Colon (tissue), 2 donors: Measurements from ENCODE around the gene NLRX1.
"Not testable (repeated sequence)": the region's sequence is repeated elsewhere in the genome, so short reads cannot be mapped to it uniquely, and the experiment has no call there.

Source experiments
- FAIRE-seq: peaks from 2 replicates; lab custom pipeline; 2012; peaks lifted over from hg19 to GRCh38; lab: Jason Lieb, UNC
- donor health status: control.
- donor health status: control.

The NLRX1 gene

DNA sequence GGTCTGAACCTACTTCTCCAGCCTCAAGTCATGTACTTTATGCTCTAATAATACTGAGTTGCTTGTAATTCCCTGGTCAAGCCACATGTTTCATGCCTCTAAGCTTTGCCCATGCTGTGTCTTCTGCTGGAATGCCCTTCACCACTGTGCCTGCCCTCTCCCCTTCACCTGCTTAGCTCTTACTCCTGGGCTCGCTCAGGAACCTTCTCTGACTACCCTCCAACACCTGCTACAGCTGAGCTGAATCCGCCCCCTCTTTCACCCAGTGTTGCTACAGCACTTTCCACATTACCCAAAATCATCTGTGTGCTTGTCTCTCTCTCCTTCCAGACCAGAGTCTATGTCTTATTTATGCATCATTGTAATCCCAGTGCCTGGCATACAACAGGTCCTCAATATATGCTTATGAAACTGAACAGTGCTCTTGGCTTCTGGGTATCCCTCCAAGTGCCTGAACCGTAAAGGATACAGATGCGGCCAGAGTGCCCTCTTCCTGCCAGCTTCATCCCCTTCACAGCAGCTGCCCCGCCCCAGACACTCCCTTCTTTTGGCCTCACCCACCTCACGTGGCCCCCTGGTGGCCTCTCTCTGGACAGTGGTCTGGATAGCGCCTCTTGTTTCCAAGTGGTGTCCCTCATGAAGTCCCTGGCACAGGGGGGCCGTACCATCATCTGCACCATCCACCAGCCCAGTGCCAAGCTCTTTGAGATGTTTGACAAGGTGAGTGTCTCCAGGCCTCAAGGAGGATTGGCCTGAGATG lies 12.6 kb upstream of the NLRX1 start:
- no peak for FAIRE-seq

DNA sequence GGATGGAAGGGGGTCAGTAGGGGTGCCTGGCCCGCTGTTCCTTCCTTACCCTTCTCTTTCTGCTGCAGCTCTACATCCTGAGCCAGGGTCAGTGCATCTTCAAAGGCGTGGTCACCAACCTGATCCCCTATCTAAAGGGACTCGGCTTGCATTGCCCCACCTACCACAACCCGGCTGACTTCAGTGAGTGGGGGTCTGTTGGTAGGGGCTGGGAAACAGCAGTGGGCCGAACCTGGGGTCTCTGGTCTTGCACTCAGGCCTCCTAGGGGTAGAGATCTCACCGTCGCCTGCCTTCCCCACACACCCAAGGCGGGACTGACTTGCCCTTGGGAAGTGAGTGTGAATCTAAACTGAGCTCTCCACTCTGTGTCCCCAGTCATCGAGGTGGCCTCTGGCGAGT lies 12.0 kb upstream of the NLRX1 start:
- no peak for FAIRE-seq

DNA sequence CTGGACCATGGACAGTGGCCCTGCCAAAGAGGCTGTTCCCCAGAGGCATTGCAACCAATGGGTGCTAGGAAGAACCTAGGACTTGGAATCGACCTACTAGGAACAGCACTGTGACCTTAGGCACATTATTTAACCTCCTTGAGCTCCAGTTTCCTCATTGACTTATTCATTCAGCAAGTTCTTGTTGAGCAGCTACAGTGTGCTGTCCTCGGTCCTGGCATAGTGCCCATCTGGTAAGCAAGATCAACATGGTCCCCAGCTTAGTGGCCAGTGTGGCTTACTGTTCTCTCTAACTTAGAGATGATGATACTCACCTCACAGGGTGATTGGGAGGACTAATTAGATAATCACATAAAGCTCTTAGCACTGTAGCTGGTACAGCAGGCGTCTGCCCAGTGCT lies 11.5 kb upstream of the NLRX1 start:
- no peak for FAIRE-seq

DNA sequence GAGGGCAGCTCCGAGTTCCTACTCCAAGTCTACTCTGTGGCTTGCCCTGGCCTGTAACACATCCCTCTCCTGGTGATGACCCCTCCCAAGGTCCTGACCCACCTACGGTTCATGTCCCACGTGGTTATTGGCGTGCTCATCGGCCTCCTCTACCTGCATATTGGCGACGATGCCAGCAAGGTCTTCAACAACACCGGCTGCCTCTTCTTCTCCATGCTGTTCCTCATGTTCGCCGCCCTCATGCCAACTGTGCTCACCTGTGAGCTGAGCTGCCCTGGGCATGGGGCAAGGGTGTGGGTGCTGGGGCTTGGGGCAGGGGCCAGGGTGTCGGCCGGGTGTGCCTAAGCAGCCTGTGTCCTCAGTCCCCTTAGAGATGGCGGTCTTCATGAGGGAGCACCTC lies 10.1 kb upstream of the NLRX1 start:
- no peak for FAIRE-seq

DNA sequence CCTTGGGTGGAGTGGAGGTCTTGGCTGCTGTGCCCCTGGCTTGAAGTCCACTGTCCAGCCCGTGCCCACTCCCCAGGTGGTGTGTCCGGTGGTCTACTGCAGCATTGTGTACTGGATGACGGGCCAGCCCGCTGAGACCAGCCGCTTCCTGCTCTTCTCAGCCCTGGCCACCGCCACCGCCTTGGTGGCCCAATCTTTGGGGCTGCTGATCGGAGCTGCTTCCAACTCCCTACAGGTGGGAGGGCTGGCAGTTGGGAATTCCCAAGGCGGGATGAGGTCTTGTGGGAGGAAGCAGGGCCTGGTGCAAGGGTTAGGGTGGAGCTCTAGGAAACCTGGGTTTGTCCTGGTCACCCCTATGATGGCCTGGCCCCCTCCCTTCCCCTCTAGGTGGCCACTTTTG lies 8.4 kb upstream of the NLRX1 start:
- no peak for FAIRE-seq

DNA sequence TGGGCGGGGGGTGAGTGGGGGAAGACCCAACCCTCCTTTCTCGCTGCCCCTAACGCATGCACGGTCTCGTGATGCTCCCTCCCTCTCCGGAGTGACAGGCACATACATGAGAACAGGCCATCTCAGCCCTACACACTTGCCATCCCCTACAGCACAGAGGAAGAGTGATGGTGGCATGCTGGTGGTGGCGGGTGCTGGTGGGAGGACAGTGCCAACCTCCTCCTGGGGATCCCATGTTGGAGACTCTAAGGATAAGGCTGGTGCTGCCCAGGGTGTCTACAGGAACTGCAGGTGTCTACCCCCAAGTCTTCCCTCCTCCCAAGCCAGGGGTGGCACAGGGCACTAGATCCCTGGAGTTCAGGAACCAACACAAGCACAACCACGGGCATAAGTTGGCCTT lies 6.7 kb upstream of the NLRX1 start:
- no peak for FAIRE-seq

DNA sequence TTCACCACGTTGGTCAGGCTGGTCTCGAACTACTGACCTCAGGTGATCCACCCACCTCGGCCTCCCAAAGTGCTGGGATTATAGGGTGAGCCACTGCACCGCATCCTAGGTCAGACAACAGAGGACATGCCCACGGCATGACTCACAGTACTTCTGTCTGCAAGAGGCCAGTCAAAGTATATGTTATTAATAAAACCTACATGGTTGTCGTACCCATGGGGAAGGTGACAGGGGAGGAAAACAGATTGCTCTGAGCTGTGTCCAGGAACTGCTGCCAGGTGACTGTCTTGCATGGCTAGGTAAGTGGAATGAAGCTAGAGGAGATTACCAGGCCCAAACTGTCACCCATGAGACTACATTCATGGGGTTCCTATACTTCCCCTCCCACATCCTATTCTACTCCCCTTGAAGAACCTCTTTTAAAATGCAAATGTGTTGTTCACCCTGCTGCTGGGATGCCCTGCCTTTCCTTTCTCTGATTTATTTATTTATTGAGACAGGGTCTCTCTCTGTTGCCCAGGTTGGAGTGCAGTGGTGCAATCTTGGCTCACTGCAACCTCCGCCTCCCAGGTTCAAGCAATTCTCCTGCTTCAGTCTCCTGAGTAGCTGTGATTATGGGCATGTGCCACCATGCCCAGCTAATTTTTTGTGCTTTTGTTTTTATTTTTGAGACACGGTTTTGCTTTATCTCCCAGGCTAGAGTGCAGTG lies 2.0 kb upstream of the NLRX1 start:
- FAIRE-seq = no peak

DNA sequence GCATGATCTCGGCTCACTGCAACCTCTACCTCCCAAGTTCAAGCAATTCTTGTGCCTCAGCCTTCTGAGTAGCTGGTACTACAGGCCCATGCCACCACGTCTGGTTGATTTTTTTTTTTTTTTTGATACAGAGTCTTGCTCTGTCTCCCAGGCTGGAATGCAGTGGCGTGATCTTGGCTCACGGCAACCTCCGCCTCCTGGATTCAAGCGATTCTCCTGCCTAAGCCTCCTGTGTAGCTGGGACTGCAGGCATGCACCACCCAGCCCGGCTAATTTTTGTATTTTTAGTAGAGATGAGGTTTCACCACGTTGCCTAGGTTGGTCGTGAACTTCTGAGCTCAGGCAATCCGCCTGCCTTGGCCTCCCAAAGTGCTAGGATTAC lies 1.5 kb upstream of the NLRX1 start:
- not testable (repeated sequence) for FAIRE-seq

DNA sequence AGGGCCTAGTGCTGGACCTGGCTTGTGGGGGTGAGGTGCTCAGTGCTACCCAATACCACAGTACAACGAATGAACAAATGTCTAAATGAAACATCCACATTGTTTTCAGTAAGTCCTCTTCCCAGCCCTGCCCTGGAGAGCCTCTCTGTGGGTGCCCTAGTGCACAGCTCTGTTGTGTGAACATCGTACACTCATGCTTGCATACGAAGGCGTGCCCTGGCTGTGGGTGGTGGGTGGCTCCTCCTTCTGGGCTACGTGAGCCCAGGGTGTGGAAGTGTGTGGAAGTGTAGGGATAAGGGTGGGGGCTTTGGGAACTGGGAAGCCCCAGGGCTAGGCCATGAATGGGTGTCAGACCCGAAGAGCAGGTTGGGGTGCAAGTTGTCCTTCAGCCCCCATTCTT lies 592 bp upstream of the NLRX1 start:
- FAIRE-seq = no peak

DNA sequence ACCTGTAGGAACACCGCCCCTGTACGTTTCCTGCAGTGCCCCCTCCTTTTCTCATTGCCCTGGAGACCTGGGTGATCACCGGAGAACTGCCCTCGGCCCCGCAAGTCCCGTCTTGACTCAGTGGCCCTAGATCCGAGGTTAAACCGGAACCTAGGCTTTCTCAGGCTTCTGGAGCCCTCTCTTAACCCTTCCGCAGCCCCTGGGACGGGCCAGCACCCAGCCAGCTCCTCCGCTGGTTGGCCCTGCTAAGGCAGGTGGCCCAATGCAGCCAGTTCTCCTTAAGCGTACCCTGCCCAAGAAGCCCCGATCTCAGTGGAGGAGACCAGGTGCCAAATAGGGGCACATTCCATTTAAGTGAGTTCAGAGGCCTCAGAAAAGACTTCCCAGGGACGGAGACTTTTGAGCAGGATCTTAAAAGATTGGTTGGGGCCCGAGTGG lies 776 bp downstream of the NLRX1 start:
- no peak for FAIRE-seq

DNA sequence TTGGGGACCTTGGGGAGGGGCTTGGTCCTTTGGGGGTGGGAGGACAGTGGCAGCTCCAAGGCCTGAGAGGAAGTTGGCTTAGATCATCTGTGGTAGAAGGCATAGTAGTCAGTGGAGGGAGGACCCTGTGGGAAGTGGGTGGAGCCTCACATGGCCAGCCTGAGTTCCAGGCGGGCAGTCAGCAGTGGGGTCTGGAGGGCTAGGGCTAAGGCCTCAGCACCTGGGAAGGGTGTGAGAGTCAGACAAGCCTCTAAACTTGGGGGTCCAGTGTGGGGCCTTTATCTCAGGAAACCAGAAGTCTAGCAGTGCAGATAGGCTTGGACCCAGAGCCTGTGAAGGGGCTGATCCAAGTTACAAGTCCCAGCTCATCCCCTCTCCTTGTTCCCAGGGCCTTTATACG lies 4.0 kb downstream of the NLRX1 start:
- no peak for FAIRE-seq

DNA sequence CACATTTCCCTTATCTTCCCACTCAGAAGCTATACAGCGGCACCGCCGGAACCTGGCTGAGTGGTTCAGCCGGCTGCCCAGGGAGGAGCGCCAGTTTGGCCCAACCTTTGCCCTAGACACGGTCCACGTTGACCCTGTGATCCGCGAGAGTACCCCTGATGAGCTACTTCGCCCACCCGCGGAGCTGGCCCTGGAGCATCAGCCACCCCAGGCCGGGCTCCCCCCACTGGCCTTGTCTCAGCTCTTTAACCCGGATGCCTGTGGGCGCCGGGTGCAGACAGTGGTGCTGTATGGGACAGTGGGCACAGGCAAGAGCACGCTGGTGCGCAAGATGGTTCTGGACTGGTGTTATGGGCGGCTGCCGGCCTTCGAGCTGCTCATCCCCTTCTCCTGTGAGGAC lies 4.9 kb downstream of the NLRX1 start:
- FAIRE-seq = no peak

DNA sequence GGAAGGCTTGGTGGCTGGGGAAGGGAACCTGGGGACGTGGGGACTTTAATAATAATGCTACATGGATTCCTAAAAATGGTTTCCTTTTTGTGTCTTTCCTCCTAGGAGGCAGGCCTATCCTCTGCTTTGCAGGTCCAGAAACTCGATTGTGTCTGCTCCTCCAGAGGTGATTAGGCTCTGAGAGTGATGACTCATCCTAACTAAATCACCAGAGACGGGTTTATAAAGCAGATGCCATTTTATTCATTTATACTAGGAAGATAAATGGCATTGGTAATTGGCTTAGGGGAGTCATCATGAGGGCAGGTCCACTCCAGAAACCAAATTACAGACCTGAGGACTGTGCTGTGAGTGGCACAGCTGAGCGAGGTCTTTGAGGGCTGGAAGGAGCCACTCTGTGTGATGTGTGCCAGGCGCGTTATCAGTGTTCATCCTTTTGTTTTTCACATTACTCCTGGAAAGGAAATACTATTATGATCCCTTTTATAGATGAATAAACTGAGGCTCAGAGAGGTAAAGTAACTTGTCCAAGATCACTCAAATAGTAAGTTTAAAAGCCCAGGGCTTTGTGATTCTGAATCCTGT lies 7.1 kb downstream of the NLRX1 start:
- no peak for FAIRE-seq

DNA sequence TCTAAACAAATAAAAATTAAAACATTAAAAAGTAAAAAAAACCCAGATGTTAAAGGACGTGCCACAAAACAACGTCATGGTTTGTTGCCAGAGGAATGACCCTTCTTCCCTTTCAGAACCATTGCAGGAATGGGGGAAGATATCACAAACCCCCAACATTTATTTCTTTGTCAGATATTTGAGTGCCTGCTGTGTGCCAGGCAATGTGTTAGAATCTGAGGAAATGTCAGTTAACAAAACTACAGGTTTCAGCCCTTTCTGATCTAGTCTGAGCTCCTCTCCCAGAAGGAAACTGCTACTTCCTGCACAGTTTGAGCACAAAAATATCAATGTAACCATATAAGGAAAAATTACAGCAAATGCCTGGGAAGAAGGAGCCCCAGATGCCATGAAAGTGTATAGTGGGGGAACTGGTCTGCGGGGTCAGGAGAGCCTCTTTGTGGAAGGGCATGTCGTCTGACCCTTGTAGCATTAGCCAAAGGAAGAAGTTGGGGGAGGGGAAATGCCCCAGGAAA lies 9.7 kb downstream of the NLRX1 start:
- no peak for FAIRE-seq

DNA sequence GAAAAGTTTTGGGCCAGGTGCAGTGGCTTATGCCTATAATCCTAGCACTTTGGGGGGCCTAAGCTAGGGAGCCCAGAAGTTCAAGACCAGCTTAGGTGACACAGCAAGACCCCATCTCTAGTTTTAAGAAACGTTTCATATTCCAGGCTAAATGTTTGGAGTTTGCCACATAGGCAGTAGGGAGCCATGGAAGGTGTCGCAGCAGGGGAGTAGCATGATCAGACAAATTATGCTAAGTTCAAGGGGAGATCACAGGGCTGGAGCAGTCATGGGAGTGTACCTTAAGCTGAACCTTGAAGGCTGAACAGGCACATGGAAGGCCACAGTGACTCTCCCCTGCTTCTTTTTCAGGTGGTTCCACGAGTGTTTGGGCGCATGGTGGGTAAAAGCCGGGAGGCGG lies 10.8 kb downstream of the NLRX1 start:
- FAIRE-seq = no peak

DNA sequence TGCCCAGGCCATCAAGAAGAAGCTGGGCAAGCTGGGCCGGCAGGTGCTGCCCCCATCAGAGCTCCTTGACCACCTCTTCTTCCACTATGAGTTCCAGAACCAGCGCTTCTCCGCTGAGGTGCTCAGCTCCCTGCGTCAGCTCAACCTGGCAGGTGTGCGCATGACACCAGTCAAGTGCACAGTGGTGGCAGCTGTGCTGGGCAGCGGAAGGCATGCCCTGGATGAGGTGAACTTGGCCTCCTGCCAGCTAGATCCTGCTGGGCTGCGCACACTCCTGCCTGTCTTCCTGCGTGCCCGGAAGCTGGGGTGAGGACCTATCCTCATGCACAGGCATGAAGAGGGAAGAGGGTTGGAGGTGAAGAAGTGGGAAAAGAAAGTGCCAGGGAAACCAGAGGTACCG lies 11.5 kb downstream of the NLRX1 start:
- no peak for FAIRE-seq

DNA sequence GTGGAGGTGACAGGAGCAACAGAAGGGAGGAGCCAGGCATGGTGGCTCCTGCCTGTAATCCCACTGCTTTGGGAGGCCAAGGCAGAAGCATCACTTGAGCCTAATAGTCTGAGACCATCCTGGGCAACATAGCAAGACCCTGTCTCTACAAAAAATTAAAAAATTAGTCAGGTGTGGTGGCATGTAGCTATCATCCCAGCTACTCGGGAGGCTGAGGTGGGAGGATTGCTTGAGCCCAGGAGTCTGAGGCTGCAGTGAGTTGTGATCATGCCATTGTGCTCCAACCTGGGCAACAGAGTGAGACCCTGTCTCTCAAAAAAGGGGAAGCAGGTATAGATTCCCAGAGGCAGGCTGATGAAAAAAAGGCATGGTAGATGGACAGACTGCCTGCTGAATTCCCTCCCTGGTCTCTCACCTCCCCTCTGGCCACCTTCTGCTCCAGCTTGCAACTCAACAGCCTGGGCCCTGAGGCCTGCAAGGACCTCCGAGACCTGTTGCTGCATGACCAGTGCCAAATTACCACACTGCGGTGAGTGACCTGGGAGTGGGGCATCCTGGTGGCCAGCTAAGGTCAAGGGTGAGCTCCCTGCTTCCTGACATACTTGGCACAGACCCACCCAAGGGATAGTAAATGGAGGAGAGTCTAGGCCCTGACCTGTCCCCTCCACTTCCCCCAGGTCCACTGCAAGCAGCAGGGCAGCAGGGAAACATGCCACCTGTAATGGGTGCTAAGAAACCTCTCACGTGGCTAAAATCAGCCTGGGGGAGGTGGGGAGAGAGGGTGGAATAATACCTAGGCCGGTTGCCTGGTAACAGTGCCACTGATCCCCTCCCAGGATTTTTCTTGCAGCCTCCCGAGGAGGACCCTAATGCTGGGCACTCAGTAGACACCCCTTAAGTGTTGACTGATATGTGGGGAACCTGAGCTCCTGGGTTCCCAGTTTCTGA lies 12.5 kb downstream of the NLRX1 start:
- no peak for FAIRE-seq

DNA sequence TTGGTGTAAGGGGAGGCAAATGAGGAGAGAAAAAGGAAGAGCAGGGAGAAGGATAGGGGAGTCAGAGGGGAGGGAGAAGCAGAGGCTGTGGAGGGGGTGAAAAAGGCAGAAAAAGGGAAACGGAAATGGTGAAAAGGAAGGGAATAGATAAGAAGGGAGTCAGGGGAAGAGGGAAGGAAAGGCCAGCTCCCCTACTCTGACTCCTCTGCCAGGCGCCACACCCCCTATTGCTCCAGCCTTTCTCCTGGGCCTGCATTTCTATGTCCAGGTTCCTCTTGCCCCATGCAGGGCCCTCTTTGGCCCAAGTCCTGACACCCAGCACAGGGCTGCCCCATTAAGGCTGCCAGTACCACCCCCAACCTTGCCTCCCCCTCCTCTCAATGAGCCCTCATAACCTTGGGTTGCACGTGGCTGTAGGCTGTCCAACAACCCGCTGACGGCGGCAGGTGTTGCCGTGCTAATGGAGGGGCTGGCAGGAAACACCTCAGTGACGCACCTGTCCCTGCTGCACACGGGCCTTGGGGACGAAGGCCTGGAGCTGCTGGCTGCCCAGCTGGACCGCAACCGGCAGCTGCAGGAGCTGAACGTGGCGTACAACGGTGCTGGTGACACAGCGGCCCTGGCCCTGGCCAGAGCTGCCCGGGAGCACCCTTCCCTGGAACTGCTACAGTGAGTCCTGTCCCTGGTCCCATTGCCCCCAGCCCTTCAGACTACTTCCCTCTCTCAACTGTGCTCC lies 13.3 kb downstream of the NLRX1 start:
- FAIRE-seq = no peak

DNA sequence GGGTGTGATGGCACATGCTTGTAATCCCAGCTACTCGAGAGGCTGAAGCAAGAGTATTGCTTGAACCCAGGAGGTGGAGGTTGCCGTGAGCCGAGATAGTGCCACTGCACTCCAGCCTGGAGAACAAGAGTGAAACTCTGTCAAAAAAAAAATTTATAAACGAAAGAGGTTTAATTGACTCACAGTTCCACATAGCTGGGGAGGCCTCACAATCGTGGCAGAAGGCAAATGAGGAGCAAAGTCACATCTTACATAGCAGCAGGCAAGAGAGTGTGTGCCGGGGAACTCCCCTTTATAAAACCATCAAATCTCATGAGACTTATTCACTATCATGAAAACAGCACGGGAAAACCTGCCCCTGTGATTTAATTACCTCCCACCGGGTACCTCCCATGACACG lies 15.9 kb downstream of the NLRX1 start:
- not testable (repeated sequence) for FAIRE-seq

DNA sequence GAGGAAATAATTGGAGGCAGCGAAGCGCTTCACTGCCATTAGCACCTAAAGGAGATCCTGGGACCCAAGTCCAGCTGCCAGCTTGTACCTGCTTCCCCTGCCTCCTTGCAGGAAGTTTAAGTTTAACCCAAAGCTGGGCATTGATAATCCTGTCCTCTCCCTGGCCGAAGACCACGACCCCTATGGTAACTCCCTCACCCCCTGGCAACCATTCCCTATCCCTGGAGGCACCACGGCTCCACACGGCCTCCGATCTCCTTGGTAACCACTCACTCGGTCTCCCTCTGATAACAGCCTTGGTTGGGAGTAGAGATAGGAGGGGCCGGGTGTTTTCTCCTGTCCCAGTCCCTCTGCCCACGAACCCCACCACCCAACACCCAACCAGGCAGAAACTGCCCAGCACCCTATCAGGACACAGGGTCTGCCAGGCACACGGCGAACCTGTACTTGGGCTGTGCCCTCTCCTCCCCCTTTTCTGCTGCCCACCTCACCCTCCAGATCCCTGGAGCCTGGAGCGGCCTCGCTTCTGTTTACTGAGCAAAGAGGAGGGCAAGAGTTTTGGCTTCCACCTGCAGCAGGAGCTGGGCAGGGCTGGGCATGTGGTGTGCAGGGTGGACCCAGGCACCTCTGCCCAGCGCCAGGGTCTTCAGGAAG lies 17.6 kb downstream of the NLRX1 start:
- FAIRE-seq = no peak
